ENCODE data around the gene MUL1.
A peak's percentile ranks its signal among the peaks of the same experiment; 100 is the strongest.

DNA sequence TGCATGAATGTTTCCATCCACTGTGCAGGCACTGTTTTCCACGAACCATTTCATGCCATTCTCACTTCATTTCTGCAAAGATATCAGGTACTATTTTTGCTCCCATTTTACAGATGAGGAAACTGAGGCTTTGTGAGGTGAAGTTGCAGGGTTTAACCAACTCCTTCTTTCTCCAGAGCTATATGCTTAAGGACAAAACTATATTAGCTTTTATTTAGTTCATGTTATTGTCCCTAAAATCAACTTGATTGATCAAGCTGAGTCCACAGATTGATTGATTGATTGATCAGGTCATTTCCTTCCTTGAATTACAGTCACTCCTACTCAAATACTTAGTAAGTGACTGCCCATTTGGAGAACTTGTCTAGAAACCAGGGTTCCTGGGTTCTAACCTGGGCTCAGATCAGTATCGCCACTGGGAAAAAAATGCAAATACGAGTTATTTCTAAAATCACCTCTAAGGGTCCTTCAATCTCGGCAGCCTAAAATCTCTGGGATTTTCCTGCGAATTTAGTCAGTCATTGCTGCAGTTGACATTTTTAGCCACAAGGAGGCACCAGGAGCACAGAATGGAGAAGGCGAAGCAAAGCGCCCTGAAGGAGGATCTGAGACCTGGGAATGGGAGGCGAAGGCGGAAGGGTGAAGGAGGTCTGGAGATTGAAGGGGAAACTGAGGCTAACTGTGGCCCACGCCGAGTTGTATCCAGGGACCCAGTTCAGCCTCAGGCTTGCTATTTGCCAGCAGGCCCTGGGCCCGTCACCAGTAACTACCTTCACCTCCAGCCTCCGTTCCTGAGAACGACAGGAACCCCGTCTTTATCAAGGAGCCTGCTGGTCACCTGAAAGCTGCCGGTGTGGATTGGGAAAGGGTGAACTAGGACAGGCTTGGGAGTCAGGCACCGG is 14.3 kb upstream of the MUL1 start:
- TF ChIP-seq, protein P1, sequence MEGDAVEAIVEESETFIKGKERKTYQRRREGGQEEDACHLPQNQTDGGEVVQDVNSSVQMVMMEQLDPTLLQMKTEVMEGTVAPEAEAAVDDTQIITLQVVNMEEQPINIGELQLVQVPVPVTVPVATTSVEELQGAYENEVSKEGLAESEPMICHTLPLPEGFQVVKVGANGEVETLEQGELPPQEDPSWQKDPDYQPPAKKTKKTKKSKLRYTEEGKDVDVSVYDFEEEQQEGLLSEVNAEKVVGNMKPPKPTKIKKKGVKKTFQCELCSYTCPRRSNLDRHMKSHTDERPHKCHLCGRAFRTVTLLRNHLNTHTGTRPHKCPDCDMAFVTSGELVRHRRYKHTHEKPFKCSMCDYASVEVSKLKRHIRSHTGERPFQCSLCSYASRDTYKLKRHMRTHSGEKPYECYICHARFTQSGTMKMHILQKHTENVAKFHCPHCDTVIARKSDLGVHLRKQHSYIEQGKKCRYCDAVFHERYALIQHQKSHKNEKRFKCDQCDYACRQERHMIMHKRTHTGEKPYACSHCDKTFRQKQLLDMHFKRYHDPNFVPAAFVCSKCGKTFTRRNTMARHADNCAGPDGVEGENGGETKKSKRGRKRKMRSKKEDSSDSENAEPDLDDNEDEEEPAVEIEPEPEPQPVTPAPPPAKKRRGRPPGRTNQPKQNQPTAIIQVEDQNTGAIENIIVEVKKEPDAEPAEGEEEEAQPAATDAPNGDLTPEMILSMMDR (IDR thresholded peaks at IDR 0.05), result peak in 6 of 7 experiments; percentile 31 to 92 (median 82)
- TF ChIP-seq POLR2A (IDR thresholded peaks at IDR 0.05) (no peak), POLR2AphosphoS5 (IDR thresholded peaks at IDR 0.05) (peak in 1 of 3 donors; percentile 49), EP300 (IDR thresholded peaks at IDR 0.05) (no peak)
